NCI-H345 treated with DMSO at 0.1 percent for 48 hours (cell line): ENCODE measurements around the gene LST1.

ENCODE experiments used
- DNase-seq: peaks from one replicate; lab custom pipeline; 2025; ENCODE audit not compliant: unreplicated experiment; lab: John Stamatoyannopoulos, UW

The LST1 gene

DNA sequence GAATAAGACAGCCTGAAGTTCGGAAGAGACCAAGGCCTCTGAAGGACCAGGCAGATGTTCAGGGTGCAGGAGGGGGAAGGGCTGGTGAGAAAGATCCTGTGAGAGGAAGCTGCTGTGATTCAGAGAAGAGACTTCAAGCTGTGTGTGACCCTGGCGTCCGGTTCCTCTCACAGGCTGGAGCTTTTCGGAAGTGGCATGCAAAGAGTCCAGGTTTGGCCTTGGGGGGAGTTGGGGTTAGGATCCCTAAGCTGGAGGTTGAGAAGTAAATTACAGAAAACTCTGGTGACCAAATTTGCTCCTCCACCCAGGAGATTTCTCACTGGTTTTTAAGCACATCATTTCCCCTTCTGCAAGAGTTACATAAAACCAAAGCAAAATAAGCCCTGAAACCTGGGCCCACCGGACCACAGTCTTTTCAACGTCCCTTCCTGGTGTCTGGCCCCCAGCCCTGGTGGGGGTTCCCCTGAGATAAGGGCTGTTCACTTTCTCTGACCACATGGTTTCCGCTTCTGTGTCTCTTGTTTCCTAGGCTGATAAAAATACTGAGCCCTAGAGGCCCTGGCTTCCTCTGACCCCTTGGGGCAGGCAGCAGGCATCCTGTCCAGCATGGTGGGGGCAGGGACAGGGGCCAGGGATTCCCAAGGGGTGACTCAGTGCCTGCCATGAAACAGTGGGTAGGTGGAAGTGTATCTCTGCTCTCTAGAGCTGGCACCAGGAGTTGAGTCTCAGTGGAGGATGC is 25.9 kb upstream of the LST1 start:
- DNase-seq, result no peak

DNA sequence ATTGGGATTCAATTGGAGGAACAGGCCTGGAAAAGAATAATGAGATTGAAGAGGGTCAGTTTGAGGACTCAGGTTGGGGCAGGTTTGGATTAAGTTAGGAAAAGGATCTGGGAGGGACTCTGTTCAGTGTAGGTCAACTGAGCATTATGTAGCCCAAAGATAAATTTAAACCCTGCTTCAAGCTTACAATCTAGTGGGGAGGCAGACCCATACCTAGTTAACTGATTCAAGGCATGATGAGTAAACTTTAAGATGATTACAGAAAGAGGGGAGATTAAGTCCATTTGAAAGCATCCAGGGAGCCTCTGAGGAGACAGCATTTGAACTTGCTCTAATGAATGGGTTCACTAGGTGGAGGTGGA is 25.4 kb upstream of the LST1 start:
- no peak for DNase-seq

DNA sequence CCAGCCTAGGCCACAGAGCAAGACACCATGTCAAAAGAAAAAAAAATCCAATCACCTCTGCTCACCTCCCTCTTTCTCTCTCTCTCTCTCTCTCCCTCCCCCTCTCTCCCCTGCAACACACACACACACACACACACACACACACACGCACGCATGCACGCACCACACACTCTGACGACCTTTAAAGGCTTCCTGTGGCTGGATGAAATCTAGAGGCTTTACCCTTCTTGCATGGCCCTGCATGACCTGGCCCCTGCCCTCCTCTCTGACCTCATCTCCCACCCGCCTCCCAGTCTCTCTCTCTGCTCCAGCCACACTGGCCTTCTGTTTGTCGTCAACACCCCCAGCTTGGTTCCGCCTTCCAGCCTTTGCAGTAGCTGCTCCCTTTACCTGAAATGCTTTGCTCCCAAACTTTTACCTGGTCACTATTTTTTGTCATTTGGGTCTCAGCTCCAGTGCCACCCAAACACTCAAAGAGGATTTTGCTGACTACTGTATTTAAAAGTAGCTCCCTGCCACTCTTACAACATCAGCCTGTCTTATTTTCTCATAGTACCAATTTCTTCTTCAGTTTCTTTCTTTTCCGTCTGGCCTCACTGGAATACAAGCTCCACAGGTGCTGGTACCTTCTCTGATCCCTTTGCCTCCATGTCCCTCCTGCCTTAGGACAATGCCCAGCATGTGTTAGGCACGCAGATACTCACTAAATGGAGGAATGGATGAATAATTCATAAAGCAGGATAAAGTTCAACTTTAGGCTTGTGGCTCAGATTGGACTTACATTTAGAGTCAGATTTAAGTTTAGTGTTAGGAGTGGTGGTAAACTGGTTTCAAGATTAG is 18.3 kb upstream of the LST1 start:
- no peak for DNase-seq

DNA sequence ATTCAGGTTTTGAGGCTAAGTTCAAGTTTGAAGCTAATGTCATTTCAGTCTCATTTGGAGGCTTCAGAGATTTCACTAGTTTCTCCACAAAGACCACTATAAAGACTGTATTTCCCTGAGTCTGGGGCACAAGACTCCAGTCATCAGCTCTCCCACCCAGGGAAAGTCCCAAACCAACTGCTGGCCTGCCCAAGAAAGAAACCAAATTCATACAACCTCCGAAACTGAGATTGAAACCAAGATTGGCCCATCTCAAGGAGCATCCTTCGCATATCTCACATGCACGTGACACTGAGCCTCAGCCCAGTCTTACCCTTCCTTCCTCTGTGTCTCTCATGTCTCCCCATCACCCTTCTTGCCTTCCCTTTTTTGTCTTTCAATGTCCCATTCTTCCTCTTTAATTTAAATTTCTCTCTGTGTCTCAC is 17.5 kb upstream of the LST1 start:
- DNase-seq, result no peak

DNA sequence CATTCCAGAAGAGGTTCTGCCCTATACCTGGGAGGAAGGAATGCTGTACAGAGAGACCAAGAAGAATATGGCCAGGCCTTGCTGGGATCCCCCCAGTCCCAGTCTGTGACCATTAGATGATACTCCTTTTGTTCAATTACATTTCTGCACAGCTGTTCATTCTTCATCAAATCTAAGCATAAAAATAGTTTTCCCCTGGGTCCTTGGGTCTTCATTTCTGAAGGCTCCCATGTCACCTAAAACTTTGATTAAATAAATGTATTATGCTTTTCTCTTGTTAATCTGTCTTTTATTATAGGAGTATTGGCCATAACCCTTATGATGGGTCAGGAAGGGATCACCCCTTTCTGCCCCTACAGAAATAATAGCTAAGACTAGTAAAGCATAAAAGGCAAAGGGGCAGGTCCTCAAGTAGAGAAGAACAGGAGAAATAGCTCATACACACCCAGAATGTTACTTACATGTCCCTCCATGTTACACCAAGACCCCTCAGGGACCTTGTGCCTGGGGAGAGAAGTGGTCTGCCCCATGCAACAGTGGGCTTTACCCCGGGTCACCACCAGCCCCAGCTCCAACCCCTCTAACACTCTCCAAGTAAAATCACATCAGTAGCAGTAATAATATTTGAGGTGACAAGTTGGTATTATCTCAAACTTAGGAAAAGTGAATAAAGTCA is 16.1 kb upstream of the LST1 start:
- DNase-seq, result no peak

DNA sequence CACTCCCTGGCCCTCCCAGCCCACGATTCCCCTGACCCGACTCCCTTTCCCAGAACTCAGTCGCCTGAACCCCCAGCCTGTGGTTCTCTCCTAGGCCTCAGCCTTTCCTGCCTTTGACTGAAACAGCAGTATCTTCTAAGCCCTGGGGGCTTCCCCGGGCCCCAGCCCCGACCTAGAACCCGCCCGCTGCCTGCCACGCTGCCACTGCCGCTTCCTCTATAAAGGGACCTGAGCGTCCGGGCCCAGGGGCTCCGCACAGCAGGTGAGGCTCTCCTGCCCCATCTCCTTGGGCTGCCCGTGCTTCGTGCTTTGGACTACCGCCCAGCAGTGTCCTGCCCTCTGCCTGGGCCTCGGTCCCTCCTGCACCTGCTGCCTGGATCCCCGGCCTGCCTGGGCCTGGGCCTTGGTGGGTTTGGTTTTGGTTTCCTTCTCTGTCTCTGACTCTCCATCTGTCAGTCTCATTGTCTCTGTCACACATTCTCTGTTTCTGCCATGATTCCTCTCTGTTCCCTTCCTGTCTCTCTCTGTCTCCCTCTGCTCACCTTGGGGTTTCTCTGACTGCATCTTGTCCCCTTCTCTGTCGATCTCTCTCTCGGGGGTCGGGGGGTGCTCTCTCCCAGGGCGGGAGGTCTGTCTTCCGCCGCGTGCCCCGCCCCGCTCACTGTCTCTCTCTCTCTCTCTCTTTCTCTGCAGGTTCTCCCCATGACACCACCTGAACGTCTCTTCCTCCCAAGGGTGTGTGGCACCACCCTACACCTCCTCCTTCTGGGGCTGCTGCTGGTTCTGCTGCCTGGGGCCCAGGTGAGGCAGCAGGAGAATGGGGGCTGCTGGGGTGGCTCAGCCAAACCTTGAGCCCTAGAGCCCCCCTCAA is 13.8 kb upstream of the LST1 start, which contains the start of gene LTA:
Gene LTA (plus strand): TSS at position 249 of the 871 bp plus-strand sequence. CDS start 454 bp downstream, at position 703.
- no peak for DNase-seq

DNA sequence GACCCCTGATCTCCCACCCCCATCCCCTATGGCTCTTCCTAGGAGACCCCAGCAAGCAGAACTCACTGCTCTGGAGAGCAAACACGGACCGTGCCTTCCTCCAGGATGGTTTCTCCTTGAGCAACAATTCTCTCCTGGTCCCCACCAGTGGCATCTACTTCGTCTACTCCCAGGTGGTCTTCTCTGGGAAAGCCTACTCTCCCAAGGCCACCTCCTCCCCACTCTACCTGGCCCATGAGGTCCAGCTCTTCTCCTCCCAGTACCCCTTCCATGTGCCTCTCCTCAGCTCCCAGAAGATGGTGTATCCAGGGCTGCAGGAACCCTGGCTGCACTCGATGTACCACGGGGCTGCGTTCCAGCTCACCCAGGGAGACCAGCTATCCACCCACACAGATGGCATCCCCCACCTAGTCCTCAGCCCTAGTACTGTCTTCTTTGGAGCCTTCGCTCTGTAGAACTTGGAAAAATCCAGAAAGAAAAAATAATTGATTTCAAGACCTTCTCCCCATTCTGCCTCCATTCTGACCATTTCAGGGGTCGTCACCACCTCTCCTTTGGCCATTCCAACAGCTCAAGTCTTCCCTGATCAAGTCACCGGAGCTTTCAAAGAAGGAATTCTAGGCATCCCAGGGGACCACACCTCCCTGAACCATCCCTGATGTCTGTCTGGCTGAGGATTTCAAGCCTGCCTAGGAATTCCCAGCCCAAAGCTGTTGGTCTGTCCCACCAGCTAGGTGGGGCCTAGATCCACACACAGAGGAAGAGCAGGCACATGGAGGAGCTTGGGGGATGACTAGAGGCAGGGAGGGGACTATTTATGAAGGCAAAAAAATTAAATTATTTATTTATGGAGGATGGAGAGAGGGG is 12.6 kb upstream of the LST1 start:
- DNase-seq, result no peak

DNA sequence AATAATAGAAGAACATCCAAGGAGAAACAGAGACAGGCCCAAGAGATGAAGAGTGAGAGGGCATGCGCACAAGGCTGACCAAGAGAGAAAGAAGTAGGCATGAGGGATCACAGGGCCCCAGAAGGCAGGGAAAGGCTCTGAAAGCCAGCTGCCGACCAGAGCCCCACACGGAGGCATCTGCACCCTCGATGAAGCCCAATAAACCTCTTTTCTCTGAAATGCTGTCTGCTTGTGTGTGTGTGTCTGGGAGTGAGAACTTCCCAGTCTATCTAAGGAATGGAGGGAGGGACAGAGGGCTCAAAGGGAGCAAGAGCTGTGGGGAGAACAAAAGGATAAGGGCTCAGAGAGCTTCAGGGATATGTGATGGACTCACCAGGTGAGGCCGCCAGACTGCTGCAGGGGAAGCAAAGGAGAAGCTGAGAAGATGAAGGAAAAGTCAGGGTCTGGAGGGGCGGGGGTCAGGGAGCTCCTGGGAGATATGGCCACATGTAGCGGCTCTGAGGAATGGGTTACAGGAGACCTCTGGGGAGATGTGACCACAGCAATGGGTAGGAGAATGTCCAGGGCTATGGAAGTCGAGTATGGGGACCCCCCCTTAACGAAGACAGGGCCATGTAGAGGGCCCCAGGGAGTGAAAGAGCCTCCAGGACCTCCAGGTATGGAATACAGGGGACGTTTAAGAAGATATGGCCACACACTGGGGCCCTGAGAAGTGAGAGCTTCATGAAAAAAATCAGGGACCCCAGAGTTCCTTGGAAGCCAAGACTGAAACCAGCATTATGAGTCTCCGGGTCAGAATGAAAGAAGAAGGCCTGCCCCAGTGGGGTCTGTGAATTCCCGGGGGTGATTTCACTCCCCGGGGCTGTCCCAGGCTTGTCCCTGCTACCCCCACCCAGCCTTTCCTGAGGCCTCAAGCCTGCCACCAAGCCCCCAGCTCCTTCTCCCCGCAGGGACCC is 11.7 kb upstream of the LST1 start:
- DNase-seq, result no peak

DNA sequence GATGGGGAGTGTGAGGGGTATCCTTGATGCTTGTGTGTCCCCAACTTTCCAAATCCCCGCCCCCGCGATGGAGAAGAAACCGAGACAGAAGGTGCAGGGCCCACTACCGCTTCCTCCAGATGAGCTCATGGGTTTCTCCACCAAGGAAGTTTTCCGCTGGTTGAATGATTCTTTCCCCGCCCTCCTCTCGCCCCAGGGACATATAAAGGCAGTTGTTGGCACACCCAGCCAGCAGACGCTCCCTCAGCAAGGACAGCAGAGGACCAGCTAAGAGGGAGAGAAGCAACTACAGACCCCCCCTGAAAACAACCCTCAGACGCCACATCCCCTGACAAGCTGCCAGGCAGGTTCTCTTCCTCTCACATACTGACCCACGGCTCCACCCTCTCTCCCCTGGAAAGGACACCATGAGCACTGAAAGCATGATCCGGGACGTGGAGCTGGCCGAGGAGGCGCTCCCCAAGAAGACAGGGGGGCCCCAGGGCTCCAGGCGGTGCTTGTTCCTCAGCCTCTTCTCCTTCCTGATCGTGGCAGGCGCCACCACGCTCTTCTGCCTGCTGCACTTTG is 10.7 kb upstream of the LST1 start, which contains the start of gene TNF:
Gene TNF (plus strand): TSS at position 231 of the 567 bp plus-strand sequence. CDS start 177 bp downstream, at position 408.
- DNase-seq, result no peak

DNA sequence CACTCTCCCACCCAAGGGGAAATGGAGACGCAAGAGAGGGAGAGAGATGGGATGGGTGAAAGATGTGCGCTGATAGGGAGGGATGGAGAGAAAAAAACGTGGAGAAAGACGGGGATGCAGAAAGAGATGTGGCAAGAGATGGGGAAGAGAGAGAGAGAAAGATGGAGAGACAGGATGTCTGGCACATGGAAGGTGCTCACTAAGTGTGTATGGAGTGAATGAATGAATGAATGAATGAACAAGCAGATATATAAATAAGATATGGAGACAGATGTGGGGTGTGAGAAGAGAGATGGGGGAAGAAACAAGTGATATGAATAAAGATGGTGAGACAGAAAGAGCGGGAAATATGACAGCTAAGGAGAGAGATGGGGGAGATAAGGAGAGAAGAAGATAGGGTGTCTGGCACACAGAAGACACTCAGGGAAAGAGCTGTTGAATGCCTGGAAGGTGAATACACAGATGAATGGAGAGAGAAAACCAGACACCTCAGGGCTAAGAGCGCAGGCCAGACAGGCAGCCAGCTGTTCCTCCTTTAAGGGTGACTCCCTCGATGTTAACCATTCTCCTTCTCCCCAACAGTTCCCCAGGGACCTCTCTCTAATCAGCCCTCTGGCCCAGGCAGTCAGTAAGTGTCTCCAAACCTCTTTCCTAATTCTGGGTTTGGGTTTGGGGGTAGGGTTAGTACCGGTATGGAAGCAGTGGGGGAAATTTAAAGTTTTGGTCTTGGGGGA is 10.0 kb upstream of the LST1 start:
- no peak for DNase-seq

DNA sequence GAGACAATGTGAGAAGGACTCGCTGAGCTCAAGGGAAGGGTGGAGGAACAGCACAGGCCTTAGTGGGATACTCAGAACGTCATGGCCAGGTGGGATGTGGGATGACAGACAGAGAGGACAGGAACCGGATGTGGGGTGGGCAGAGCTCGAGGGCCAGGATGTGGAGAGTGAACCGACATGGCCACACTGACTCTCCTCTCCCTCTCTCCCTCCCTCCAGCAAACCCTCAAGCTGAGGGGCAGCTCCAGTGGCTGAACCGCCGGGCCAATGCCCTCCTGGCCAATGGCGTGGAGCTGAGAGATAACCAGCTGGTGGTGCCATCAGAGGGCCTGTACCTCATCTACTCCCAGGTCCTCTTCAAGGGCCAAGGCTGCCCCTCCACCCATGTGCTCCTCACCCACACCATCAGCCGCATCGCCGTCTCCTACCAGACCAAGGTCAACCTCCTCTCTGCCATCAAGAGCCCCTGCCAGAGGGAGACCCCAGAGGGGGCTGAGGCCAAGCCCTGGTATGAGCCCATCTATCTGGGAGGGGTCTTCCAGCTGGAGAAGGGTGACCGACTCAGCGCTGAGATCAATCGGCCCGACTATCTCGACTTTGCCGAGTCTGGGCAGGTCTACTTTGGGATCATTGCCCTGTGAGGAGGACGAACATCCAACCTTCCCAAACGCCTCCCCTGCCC is 9.0 kb upstream of the LST1 start:
- no peak for DNase-seq

DNA sequence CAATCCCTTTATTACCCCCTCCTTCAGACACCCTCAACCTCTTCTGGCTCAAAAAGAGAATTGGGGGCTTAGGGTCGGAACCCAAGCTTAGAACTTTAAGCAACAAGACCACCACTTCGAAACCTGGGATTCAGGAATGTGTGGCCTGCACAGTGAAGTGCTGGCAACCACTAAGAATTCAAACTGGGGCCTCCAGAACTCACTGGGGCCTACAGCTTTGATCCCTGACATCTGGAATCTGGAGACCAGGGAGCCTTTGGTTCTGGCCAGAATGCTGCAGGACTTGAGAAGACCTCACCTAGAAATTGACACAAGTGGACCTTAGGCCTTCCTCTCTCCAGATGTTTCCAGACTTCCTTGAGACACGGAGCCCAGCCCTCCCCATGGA is 8.5 kb upstream of the LST1 start:
- DNase-seq, result no peak

DNA sequence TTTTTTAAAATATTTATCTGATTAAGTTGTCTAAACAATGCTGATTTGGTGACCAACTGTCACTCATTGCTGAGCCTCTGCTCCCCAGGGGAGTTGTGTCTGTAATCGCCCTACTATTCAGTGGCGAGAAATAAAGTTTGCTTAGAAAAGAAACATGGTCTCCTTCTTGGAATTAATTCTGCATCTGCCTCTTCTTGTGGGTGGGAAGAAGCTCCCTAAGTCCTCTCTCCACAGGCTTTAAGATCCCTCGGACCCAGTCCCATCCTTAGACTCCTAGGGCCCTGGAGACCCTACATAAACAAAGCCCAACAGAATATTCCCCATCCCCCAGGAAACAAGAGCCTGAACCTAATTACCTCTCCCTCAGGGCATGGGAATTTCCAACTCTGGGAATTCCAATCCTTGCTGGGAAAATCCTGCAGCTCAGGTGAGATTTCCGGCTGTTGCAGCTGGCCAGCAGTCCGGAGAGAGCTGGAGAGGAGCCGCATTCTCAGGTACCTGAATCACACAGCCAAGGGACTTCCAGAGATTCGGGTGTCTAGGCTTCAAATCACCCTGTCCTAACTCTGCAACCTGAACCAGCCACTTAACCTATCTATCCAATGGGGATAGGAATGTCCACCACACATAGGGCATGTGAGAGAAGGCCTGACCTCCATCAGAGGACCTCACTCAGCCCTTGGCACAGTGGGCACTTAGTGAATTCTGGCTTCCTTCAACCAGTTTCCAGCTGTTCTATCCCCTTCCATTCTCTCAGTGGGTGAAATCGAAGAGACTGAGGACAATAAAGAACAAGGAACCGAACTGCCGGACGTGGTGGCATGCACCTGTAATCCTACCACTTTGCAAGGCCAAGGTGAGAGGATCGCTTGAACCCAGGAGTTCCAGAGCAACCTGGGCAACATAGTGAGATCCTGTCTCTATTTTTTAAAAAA is 7.6 kb upstream of the LST1 start:
- no peak for DNase-seq

DNA sequence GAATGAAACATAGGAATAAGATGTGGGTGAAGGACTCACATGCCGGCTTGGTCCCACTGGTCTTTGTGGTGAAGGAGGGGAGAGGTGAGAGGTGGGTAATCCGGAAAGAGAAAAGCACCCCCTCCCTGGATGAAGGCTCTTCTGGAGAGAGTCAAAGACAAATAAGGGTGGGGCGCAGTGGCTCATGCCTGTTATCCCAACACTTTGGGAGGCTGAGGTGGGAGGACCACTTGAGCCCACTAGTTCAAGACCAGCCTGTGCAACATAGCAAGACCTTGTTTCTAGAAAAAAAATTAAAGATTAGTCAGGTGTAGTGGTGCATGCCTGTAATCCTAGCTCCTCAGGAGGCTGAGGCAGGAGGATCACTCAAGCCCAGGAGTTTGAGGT is 7.0 kb upstream of the LST1 start:
- no peak for DNase-seq

DNA sequence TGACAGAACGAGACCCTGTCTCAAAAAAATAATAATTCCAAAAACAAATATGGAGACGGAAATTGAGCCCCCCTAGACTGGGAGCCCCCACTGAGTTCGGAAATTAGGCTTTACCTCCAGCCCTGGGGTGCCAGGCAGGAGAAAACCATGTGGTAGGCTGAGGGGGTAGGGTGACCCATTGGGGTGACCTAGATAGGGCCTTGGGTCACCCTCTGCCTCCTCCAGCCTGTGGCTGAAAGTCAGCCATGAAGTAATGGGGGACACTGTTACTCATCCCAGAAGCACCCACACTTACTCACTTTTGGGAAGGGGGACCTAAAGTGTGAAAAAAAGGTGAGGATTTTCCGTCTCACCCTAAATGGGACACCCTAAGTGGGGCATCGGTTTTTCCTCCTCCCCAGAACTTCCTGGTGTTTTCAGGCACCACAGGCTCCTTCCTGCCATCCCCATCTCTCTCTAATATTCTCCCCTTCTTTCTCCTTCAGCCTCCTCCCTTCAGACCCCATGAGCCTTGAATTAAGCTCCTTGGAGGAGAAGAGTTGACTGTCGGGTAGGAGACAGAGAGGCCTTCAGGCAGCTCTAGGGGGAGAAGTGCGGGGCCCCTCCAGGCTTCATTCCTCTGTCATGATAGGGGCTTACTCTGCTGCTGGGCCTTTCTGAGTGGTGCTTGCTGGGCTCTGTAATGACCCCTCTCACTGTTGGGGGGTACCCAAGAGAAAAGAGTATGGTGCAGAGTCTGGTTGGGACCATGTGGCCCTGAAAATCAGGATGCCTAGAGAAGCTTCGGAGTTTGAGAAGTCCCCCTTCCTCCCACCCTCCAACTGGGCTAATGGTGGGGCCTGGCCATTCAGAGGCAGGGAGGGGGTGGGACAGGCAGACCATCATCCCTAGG is 6.3 kb upstream of the LST1 start:
- no peak for DNase-seq
